Spleen (tissue), 7 donors: ENCODE results near the gene DLG1.

Experiments used
- CTCF ChIP-seq, 11 experiments: fragments of 200-600 bp in 7 of 11; fragments of 450-650 bp in 4 of 11; sonication (generic) in 4 of 11; IDR thresholded peaks in 8 of 11; conservative IDR thresholded peaks in 3 of 11; 1 replicate in 7 of 11; 2 replicates in 4 of 11; pipeline versions ENCODE4 v1.4.0 to v1.8.0; 2016 to 2021; ENCODE audit warnings: antibody characterized with exemption in 11 of 11, inconsistent platforms in 4 of 11, mild to moderate bottlenecking in 1 of 11
- POLR2AphosphoS5 ChIP-seq, 3 donors: sonication (generic); formaldehyde crosslinking; IDR thresholded peaks; one replicate each; pipeline ENCODE4 v1.5.1; 2017; ENCODE audit warnings: antibody characterized with exemption in 3 of 3
- donor health status: DM: no; HTN: no; CAD: no; lungs with moderate emphysema.
- donor health status: DM: no; HTN: no; CAD: no.
- donor health status: DM: no; HTN: no; CAD: no.

DNA sequence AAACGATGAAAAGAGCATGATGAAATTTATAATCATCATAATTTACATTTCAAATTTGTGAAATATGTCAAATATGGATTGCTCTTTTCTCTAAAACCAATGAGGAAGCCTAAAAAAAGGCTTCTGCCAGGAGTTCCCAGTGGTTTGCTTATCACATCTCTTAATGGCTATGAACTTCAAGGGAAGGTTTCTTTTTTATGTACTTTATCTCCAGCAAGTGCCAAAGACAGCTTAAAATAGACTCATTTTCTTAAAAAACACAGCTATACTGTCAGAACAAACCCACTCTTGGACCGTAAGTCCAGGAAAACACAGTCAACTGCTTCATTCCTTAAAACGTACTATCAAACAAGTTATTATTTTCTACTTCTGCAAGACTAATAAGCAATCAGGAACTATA lies 80.2 kb downstream of the DLG1 start:
- TF ChIP-seq CTCF (IDR thresholded peaks at IDR 0.05 in 8 of 11, conservative IDR thresholded peaks at IDR 0.05 in 3 of 11), result no peak
- TF ChIP-seq POLR2AphosphoS5 (IDR thresholded peaks at IDR 0.05), result no peak
